Muscle of back (tissue), 11 donors: ENCODE measurements around the gene SEMA3G. TPM values are rescaled to one million over a fixed set of nuclear protein-coding genes. Genes with fewer than 3 reads are reported as not detected.

Experiments
- DNase-seq, 3 donors: peaks; one replicate each; pipeline versions ENCODE4 v3.0.0 to v3.0.0-alpha.2; 2013
- polyA plus RNA-seq, 10 donors: library from polyadenylated mRNA; unstranded; fragments of 120-200 nt; gene quantifications; one replicate each; pipeline ENCODE4 v1.2.1, GENCODE V29; 2013; ENCODE audit not compliant: insufficient read length in 10 of 10

Gene SEMA3G
- polyA plus RNA-seq, 10 donors, result 10.2 to 15.6 (median 13.3) TPM

DNA sequence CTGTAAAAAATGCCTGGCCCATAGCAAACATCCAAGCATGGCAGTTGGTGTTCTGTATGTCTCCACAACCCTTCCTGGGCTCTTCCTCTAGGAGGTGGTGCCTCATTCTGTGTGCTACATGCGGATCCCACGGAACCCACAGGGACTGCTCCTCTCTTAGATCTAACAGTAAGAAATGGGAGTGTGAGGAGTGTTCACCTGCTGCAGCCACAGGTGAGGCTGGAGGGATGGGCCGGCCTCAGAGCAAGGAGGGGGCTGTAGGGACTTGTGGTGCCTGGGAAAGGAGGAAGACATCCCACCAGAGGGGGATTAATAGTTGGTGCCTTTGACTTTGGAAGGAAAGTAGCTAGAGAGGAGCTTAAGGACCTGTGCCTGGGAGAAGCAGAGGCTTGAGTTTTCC is 22.2 kb downstream of the SEMA3G start:
- no peak for DNase-seq

DNA sequence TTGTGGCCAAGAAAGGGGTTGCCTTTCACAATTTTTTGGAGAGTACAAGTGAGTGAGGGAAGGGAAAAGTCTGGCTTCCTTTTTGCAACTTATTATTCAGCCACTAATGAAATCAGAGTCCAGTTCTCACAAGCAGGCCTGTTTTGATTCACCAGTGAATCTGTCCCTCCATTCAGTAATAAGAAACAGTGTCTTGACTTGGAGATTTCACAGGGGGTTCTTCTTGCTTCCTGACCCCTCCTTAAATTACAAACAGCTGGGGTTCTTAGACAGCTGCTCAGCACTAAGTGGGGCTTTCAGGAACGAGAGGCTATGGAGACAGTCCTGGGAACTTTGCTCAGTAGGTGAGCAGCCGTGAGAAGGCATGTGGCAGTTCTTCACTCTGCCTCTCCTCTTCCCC is 24.5 kb downstream of the SEMA3G start:
- DNase-seq, result peak in 1 of 3 donors; percentile 49

DNA sequence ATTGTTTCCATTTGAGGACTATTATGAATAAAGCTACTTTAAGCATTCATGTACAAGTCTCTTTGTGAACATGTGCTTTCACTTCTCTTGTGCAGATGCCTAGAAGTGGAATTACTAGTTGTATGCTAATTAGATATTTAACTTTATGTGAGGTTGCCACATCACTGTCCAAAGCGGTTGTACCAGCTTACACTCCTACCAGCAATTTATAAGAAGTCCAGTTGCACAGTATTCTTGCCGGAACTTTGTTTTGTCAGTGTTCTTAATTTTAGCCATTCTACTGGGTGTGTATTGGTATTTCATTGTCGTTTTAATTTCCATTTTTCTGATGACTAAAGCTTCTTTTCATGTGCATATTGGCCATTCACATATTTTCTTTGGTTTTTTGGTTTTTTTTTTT is 29.1 kb downstream of the SEMA3G start:
- DNase-seq, result no peak

DNA sequence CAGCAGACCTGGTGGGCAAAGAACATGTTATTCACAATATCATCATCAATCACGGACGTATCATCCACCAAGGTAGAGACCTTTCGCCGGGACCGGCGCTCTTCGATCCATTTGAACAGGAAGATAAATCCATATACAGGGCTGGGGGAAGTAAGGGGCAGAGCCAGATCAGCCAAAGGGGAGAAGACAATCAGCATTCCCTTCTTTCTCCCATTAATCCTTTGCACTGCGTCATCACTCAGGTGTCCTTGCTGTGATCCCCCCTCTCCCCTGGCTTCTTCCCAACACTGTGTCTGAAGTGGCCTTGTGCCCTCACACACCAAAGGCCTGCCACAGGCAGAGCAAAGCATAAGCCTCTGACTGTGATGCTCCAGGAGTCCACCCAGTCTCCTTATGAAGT is 36.4 kb downstream of the SEMA3G start:
- no peak for DNase-seq

DNA sequence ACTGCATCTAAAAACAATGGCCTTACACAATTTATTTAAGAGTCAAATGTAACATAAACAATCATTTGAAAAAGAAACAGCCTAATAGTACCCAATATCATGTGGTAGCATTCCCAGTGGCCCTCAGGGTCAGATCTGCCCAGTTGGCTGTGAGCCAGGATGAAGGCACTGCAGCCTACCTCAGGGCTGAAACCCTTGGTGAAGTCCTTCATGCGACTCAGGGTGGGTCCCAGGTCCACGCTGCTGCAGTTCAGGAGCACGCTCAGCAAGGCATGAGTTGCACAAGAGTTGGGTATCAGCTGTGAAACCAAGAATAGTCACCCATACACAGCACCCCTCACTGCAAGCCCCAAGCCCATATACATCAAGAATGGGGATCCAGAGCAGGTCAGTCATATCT is 37.1 kb downstream of the SEMA3G start:
- no peak for DNase-seq

DNA sequence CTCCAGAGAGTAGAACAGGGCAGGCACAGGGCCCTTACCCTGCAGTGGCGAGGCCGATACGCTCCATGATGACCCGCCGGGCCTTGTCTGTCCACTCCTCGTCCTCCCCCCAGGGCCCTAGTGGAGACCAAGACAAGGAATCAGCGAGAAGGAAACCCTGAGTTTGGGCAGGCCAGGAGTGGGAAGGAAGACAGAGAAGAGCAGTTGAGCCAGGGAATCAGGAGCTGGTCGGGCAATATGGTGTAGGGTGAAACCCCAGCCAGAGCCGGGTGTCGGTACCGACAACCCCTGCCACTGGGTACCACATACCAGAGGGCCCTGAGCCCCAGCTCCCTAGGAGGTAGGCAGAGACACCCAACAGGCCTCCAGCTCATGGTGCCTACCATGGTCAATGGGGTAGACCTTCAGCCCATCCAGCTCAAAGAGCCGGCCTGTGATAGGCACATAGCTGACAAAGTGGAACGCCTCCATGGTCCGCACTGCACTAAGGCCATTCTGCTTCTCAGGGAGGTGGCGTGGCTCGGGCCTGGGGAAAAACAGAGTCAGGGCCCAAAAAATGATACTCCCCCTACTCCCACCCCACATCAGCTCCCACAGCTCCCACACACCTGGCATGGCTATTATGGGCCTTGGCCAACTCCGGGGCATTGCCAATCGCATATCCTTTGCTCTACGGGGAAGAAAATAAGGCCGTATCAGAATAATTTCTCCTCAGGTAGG is 38.0 kb downstream of the SEMA3G start:
- no peak for DNase-seq

DNA sequence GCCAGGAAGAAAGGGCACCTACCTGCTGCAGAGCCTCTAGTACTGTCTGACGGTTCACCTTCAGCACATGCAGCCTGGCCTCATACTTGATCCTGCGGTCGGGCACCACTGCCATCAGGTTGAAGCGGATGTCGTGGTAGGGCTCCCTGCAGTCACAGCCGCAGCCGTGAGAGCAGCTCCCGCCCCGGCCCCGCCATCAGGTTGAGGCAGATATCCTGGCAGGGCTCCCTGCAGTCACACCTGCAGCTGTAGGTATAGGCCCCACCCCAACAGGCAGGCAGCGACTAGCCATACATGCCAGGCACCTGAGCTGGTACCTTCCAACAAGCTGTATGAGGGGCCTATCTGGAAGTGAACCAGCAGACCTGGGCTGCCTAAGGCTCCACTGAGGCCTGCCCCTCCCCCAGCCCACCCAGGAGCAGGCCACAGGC is 38.7 kb downstream of the SEMA3G start:
- DNase-seq, result no peak

DNA sequence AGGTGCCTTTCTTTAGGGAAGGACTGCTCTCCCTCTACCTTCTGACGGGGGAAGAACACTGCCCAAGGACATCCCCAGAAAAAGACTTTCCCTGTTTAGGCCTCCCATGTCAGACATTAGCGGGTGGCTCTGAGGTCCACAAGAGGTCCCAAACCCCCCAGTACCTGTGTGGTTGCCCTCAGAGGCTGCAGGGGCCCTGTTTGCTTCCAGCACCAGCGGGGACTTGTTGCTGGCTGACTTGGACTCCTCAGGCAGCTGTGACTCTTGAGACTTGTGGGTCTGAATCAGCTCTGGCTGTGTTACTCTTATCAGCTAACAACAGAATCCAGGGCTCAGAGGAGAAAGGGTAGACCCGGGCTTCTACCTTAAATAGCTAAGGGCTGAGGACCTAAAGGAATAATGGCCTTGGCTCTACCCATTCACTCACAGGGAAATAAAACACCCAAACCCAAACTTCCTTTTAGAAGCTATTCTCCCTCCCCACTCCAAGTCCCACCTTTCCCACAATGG is 39.2 kb downstream of the SEMA3G start:
- DNase-seq, result no peak

DNA sequence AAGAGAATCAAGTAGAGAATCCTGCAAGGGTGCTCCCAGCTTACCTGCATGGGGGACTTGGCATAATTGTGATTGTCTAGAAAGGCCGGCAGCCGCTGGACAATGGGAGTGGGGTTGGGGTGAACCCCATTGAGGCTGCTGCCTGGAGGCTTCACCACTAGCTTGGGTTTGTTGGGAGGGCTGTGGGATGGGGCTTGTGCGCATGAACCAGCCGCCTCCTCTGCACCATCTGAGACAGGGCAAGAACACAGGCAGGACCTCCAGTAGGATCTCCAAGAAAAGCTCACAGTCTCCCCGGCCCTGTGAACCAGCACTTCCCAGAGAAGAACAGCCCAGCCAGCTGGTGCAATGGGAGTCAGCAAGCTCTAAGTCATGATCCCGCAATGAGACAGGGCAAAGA is 39.8 kb downstream of the SEMA3G start:
- no peak for DNase-seq

DNA sequence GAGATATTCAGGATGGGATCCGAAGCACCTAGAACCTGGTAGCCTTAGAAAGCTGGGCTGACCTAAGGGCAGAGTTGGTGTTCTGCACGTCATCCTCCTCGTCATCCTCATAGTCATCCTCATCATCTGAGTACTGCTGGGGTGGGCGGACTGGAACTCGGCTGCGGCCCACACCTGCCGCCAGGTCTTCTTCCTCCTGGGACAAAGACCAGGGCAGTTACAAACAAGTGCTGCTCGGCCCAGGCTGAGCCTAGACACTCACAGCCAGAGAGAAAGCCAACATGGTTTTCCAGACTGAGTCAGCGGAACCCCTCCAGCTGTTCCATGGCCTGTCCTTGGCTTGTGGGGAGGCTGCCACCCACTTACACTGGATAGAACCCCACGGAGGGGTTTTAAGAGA is 40.5 kb downstream of the SEMA3G start:
- no peak for DNase-seq

DNA sequence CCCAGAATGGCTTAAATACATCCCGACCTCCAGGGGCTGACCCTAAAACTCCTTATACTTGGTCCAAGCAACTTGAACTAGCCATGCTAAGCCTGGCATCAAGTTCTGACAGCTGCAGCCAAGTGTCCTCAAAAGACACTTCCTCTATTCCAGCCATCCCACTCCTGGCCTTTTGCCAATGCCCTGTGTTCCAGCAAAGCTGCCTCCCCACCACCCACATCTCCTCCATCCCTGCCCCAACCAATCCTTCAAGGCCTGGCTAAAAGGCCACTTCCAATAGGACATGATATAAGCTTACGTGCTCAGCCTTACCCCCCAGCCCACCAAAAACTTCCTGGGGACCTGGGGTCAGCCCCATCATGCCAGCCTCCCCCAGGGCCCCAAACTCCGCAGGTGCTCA is 40.9 kb downstream of the SEMA3G start:
- DNase-seq, result peak in 1 of 3 donors; percentile 16

DNA sequence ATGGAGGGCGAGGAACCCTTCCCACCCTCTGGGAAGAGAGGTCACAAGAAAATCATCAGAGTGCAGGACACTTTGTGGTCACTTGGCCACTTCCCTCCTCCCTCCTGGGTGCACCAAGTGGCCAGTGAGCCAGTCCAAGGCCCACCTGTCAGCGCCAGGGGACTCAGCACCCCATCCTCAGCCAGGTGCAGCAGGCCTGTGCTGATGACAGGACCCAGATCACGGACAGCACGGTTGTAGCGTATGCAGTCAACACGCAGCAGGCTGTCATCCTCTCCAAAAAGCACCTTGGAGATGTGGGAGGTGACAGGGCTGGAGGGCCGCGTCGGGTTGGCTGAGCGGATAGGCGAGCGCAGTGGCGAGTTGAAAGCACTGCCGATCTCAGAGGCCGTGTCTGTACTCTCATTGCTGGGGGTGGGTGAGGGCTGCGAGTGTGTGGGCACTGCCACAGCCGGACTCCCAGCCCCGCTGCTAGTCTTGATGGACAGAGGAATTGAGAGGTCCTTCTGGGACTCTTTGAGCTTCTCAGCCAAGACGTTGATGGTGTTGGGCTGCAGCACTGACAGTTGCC is 41.5 kb downstream of the SEMA3G start:
- no peak for DNase-seq

DNA sequence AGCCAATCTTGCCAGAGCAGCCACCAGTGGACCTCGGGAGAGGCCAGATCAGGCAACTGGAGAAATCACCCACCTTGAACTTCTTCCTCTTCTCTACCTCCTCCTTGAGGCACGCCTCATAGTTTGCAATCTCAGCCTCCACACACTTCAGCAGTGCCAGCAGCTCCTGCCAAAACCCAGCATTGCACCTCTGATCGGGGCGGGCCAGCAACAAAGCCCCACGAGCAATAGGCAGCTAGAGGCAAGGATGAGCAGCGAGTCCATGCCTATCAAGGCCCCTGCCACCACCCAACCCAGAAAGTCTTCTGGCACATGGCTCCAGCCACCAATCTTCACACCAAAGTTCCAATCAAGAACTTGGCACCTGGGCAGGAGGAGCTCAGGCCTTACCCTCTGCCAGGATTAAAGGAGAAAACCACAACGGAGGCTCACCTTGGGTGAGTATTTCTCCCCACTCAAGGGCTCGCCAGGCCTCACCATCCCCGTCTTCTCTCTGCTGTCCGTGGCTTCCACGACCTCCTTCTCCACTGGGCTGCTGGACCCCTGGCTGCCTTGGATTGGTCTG is 42.1 kb downstream of the SEMA3G start:
- no peak for DNase-seq

DNA sequence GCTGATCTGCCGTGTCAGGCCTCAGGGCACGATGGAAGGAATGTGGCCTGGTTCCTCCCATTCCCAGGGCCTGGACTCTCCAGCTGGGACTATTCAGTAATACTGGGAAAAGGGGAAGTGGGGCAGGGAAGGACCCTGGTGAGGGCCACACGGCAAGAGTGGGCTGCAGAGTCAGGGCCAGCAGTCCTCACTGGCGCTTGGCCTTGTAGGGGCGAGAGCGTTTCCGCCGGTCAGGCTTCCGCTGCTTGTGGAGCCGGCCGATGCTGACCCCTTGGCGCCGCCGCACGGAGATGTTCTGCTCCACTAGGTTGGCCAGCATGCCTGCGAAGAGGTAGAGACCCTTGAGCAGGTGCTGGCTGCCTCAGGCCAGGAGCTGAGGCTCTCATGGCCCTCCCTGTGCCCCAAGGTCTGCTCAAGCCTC is 42.8 kb downstream of the SEMA3G start:
- DNase-seq, result no peak

DNA sequence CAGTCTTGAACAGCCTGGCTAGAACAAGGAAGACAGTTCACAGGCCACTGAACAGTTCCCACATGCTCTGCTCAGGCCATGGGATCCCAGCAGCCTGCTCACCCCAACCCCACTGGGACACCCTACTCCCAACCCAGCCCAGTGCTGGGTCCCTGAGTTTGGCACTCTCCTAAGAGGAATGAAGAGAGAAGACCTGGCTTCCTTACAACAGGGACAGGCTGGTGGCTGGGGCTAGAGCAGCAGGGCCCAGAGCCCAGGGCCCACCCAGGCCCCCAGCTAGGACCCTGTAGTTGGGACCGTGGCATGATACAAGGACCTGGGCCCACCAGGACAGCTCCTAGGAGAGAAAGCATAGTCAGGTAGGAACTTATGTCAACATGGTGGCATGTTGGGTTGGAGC is 43.4 kb downstream of the SEMA3G start:
- DNase-seq, result no peak

DNA sequence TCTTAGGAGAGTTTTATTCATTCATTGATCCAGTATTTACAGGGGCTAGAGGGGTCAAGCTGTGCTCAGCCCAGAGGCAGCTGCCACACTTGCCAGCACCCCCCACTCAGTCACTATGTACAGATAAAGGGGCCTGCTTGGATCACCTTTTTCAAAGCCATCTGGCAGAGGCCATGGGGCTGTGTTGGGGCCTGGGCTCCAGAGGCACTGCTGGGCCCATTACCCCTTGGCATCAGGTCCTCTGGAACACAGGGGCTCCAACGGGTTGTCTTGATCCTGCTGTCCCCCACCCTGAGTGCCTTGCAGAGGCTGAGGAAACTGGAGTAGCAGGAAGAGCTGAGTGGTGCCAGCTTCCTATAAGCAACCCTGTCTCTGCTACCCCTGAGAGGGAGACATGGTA is 43.9 kb downstream of the SEMA3G start:
- DNase-seq, result no peak

DNA sequence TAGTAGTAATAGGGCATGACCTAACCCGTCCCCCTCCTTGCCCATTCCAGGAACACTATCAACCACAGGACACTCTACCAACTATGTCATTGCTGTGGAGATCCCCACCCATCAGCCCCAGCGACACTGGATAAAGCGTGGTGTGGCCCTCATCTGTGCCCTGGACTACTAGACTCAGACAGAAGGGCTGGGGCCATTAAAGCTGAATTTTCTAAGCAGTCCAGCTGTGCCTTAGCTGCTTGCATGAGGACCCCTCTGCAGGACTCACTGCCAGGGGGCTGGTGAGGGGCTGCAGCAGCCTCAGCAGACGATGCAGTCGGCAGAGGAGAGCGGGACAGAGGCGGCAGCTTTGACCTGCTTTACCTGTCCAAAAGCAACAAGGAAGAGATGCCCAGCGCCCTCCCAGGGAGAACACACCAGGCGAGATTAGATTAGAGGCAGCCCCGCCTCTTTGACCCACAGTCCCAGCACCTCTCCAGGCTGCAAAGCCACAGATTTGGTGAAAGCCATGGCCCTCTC is 44.6 kb downstream of the SEMA3G start:
- no peak for DNase-seq

DNA sequence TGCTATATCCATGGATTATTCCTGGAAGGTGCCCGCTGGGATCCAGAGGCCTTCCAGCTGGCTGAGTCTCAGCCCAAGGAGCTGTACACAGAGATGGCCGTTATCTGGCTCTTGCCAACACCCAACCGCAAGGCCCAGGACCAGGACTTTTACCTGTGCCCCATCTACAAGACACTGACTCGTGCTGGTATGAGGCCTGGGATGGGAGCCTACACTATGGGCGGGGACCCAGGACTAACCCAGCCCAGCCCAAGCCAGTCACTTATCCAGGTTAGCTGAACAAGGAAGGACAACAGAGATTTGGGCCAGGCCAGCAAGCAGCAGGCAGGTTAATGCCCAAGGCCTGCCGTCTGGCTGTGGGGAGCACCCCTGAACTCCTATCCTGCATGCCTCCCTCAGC is 45.3 kb downstream of the SEMA3G start:
- DNase-seq, result no peak

DNA sequence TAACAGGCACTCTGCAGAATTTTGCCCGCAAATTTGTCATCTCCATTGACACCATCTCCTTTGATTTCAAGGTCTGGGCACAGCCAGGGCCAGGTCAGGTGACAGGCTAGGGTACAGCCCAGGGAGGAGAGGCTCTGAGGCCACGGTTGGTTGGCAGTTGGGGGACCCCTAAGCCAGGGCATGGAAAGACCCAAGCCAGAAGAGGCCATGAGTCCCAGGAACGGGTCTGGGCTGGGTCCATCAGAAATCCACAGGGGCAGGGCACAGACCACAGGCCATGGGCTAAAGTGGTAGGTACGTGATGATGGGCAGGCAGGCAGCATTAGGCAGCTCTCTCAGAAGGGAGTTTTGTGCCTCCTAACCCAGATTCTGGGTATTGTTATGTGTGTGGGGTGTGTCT is 45.8 kb downstream of the SEMA3G start:
- DNase-seq, result no peak

DNA sequence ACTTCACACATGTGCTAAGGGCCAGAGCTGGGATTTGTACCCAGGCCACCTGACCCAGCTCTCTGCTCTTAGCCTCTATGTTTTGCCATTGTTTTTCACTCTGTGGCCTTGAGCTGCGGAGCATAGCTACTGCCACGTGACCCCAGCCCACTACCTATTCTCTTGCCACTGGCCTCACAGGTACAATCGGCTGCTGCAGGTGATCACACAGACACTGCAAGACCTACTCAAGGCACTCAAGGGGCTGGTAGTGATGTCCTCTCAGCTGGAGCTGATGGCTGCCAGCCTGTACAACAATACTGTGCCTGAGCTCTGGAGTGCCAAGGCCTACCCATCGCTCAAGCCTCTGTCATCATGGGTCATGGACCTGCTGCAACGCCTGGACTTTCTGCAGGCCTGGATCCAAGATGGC is 46.2 kb downstream of the SEMA3G start:
- DNase-seq, result no peak

DNA sequence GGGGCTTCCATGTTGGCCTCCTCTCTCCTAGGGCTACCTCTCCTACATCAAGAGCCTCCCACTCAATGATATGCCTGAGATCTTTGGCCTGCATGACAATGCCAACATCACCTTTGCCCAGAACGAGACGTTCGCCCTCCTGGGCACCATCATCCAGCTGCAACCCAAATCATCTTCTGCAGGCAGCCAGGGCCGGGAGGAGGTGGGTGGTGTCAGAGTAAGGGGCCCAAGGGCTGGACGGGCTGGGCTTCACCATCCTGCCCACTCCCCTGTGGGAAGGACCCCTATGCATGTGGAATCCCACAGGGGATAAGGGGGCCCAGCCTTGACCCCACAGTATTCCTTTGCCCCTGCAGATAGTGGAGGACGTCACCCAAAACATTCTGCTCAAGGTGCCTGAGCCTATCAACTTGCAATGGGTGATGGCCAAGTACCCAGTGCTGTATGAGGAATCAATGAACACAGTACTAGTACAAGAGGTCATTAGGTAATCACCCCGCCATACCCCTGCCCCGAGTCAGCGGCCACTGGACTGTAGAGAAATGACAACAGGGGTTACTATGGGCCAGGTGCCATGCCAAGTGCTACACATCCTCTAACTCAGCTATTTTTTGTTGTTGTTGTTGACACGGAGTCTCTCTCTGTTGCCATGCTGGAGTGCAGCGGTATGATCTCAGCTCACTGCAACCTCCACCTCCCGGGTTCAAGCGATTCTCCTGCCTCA is 47.1 kb downstream of the SEMA3G start:
- DNase-seq, result no peak

DNA sequence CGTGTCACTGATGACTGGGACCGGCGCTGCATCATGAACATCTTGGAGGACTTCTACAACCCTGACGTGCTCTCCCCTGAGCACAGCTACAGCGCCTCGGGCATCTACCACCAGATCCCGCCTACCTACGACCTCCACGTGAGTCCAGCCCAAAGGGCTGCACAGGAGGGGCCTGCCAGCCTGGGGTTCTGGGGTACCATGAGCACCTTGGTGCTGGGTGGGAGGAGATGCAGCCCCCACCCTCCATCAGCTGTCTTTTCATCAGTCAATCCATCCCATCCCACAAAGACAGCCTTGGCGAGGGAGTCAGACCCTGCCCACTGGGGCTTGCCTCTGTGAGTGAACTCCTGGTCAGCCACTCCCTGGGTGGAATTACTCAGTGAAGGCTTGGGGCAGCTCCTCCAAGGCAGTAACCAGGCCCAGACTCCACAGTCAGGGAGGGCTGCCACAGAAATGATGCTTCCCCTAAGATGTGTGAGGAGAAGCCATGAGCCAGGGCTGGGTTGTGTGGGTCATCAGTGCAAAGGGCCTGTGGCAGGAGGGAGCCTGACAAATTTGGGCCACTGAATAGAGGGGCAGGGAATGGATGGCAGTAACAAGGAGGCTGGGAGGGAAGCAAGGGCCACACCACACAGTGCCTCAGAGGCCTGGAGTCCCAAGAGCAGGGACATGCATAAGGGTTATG is 47.9 kb downstream of the SEMA3G start:
- DNase-seq, result no peak
